ENCODE results near the gene FBXO24. TPM values are rescaled to one million over a fixed set of nuclear protein-coding genes. Genes with fewer than 3 reads are reported as not detected.

FBXO24 gene
- total RNA-seq, 1 experiment from 2014 or later, result 0.75 TPM

- Histone ChIP-seq H3K27ac (ENCODE audit: low read depth, low read length, poor library complexity, severe bottlenecking) (peak overlapping the region; percentile 96), H3K9me3 (ENCODE audit: low read depth, low read length, poor library complexity, severe bottlenecking) (no peaks in the 10 kb centered on the region), H3K4me1 (ENCODE audit: insufficient read depth, low read length, poor library complexity, severe bottlenecking) (peaks cover 19% of the 10 kb centered on the region), H3K4me3 (ENCODE audit: low read depth, low read length, poor library complexity, severe bottlenecking) (no peak overlapping the region), H3K27me3 (replicated peaks; ENCODE audit: insufficient read depth, low read depth, low read length, poor library complexity) (no peaks in the 10 kb centered on the region), H3K36me3 (ENCODE audit: insufficient read depth, low read length, poor library complexity, severe bottlenecking) (peaks cover 31% of the 10 kb centered on the region)
- ChIA-PET CTCF (no interaction called here), POLR2A (ENCODE audit: low non-redundant PET) (no interaction called here)
- DNase-seq (ENCODE audit: low spot score), result no peak
- no peak for TF ChIP-seq EZH2 (IDR thresholded peaks at IDR 0.05; ENCODE audit: borderline replicate concordance, low read depth, low read length, poor library complexity, severe bottlenecking)
- no peak for TF ChIP-seq CTCF (conservative IDR thresholded peaks at IDR 0.05; ENCODE audit: low read depth, low read length)
- BruUV-seq (replicated peaks), result TSS peak; percentile 13
- intact Hi-C loops (cut with micrococcal nuclease; ENCODE audit: unreplicated experiment), result loop anchor here (10.0 kb wide), 1 partner anchor 91 kb away; the partner anchor contains the start of gene GNB2
Observed at GRCh38 chr7:100583132-100584053, 2.7 kb upstream of the FBXO24 start.

DNA sequence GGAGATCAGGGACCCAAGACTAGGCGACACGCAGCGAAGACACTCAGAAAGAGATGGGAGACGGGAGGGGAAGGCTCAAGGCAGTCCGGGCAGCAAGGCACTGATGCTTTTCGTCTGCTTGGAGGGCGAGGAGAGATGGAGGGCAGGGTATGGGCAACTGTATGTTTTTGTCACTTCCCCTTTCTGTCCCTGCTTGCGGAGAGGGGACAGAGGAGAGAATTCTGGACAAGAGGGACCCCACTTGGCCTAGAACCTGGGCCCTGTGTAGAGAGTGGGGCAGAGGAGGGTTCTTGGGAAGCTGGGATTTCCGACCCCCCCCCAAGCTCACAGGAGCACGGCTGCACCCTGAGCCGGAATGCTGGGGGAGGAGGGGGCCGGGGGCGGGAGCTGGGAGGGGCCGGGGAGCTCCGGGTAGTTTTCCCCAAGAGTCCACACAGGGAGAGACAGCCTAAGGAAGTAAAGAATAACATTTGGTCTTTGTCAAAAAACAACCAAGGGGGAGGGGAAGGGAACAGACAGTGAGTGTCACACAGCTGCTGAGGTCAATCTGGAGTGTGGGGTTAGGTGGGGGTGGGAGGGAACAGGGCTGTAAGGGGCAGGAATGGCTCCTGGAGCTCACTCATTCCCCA, 2.0 kb upstream of the FBXO24 start:
- intact Hi-C loops (cut with micrococcal nuclease; ENCODE audit: unreplicated experiment), result loop anchor here (10.0 kb wide), 1 partner anchor 91 kb away; the partner anchor contains the start of gene GNB2
- H3K27ac ChIP-seq (ENCODE audit: low read depth, low read length, poor library complexity, severe bottlenecking), result peak overlapping the region; percentile 96
- peaks cover 19% of the 10 kb centered on the region for H3K4me1 ChIP-seq (ENCODE audit: insufficient read depth, low read length, poor library complexity, severe bottlenecking)
- no peak for TF ChIP-seq CTCF (conservative IDR thresholded peaks at IDR 0.05; ENCODE audit: low read depth, low read length)
- no peak for TF ChIP-seq EZH2 (IDR thresholded peaks at IDR 0.05; ENCODE audit: borderline replicate concordance, low read depth, low read length, poor library complexity, severe bottlenecking)
- peak overlapping the region; percentile 93 for H3K4me3 ChIP-seq (ENCODE audit: low read depth, low read length, poor library complexity, severe bottlenecking)
- peaks cover 28% of the 10 kb centered on the region for H3K36me3 ChIP-seq (ENCODE audit: insufficient read depth, low read length, poor library complexity, severe bottlenecking)
- H3K27me3 ChIP-seq (replicated peaks; ENCODE audit: insufficient read depth, low read depth, low read length, poor library complexity), result no peaks in the 10 kb centered on the region
- CTCF ChIA-PET, result interaction anchor here (0.5 to 0.6 kb wide), 2 partner anchors 114 to 243 kb away, joined by 3 to 7 read pairs; partner anchors contain the start of gene EPHB4
- DNase-seq (ENCODE audit: low spot score), result no peak
- BruUV-seq (replicated peaks), result no TSS peak
- no peaks in the 10 kb centered on the region for H3K9me3 ChIP-seq (ENCODE audit: low read depth, low read length, poor library complexity, severe bottlenecking)
- POLR2A ChIA-PET (ENCODE audit: low non-redundant PET), result no interaction called here

DNA sequence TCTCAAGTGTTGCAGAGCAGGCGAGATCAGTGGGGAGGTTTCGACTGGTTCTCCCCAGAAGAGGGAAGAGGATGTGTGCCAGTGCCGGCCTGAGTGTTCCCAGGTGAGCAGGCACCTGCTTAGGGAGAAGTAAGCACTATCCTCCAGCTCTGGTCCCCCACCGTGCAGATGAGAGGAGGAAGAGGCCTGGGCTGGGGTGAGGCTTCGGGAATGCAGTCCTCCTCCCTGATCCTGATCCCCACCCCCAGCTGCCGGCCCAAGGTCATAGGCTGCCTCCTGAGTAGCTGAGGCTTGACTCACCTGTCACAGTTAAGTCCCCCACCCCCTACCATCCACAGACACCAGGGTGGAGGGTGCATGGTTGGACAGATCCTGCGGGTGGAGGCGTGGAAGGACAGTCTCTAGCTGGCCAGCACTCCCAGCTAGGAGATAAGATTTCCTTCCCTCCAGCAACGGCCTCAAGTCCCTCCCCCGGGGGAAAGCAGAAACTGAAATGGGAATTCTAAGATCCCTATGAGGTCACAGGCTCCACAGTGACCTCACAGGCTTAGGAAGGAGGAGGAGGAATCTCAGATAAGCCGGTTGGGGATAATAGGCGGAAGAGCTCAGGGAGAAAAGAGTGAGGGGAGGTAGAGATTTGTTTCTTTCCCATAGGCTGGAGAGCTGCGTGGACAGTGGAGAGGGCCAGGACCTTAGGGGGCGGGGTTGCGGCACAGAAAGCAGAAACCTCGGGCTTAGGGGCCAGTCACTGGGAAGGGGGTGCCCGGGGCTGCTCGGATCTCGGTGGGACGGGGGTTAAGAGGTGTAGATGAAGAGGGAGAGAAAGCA, 1.2 kb upstream of the FBXO24 start:
- POLR2A ChIA-PET (ENCODE audit: low non-redundant PET), result no interaction called here
- intact Hi-C loops (cut with micrococcal nuclease; ENCODE audit: unreplicated experiment), result loop anchor here (10.0 kb wide), 1 partner anchor 90 kb away; the partner anchor contains the start of gene GNB2
- TSS peak; percentile 37 for BruUV-seq (replicated peaks)
- peaks cover 19% of the 10 kb centered on the region for H3K4me1 ChIP-seq (ENCODE audit: insufficient read depth, low read length, poor library complexity, severe bottlenecking)
- CTCF ChIA-PET, result interaction anchor here (0.5 to 0.6 kb wide), 2 partner anchors 115 to 243 kb away, joined by 3 to 7 read pairs; partner anchors contain the start of gene EPHB4
- no peaks in the 10 kb centered on the region for H3K9me3 ChIP-seq (ENCODE audit: low read depth, low read length, poor library complexity, severe bottlenecking)
- DNase-seq (ENCODE audit: low spot score), result peak; percentile 54
- no peaks in the 10 kb centered on the region for H3K27me3 ChIP-seq (replicated peaks; ENCODE audit: insufficient read depth, low read depth, low read length, poor library complexity)
- peak overlapping the region; percentile 96 for H3K27ac ChIP-seq (ENCODE audit: low read depth, low read length, poor library complexity, severe bottlenecking)
- peaks cover 24% of the 10 kb centered on the region for H3K36me3 ChIP-seq (ENCODE audit: insufficient read depth, low read length, poor library complexity, severe bottlenecking)
- peak overlapping the region; percentile 93 for H3K4me3 ChIP-seq (ENCODE audit: low read depth, low read length, poor library complexity, severe bottlenecking)
- TF ChIP-seq EZH2 (IDR thresholded peaks at IDR 0.05; ENCODE audit: borderline replicate concordance, low read depth, low read length, poor library complexity, severe bottlenecking) (no peak), CTCF (conservative IDR thresholded peaks at IDR 0.05; ENCODE audit: low read depth, low read length) (no peak)
